Activated CD4-positive, alpha-beta T cell treated with anti-CD3 and anti-CD28 coated beads for 48 hours (primary cell): Measurements from ENCODE around the gene DAB2IP.
"Not testable (repeated sequence)": the region's sequence is repeated elsewhere in the genome, so short reads cannot be mapped to it uniquely, and the experiment has no call there.

Experiments used
- DNase-seq: peaks from one replicate; pipeline ENCODE4 v3.0.0-alpha.2; 2020

The DAB2IP gene

GRCh38 chr9:121731919-121732318 is 80.5 kb downstream of the DAB2IP start:
- no peak for DNase-seq

GRCh38 chr9:121732389-121732788 is 81.0 kb downstream of the DAB2IP start:
- DNase-seq = no peak

- DNase-seq = no peak
Measured at GRCh38 chr9:121732886-121733285, 81.5 kb downstream of the DAB2IP start.

- DNase-seq = no peak
Measured at GRCh38 chr9:121734465-121734864, 83.0 kb downstream of the DAB2IP start.

GRCh38 chr9:121735065-121735792 is 83.8 kb downstream of the DAB2IP start:
- peak; percentile 21 for DNase-seq

GRCh38 chr9:121735793-121736770 is 84.6 kb downstream of the DAB2IP start:
- DNase-seq = no peak

GRCh38 chr9:121736934-121737462 is 85.6 kb downstream of the DAB2IP start:
- no peak for DNase-seq

- no peak for DNase-seq
Measured at GRCh38 chr9:121737481-121737931, 86.1 kb downstream of the DAB2IP start.

GRCh38 chr9:121738411-121738810 is 87.0 kb downstream of the DAB2IP start:
- no peak for DNase-seq

GRCh38 chr9:121738968-121739367 is 87.5 kb downstream of the DAB2IP start:
- DNase-seq = no peak

- DNase-seq = no peak
Measured at GRCh38 chr9:121739971-121740370, 88.5 kb downstream of the DAB2IP start.

GRCh38 chr9:121741228-121741918 is 89.9 kb downstream of the DAB2IP start:
- DNase-seq = no peak

- not testable (repeated sequence) for DNase-seq
Measured at GRCh38 chr9:121741919-121742283, 90.5 kb downstream of the DAB2IP start.

- no peak for DNase-seq
Measured at GRCh38 chr9:121742923-121743322, 91.5 kb downstream of the DAB2IP start.

- no peak for DNase-seq
Measured at GRCh38 chr9:121743441-121744001, 92.1 kb downstream of the DAB2IP start.

- peak; percentile 53 for DNase-seq
Measured at GRCh38 chr9:121744002-121744686, 92.7 kb downstream of the DAB2IP start.

GRCh38 chr9:121744687-121745395 is 93.4 kb downstream of the DAB2IP start:
- no peak for DNase-seq

- no peak for DNase-seq
Measured at GRCh38 chr9:121745396-121745695, 93.9 kb downstream of the DAB2IP start.

- DNase-seq = no peak
Measured at GRCh38 chr9:121746411-121746810, 95.0 kb downstream of the DAB2IP start.

- DNase-seq = no peak
Measured at GRCh38 chr9:121746866-121747265, 95.4 kb downstream of the DAB2IP start.

GRCh38 chr9:121748074-121748473 is 96.6 kb downstream of the DAB2IP start:
- DNase-seq = no peak
